ENCODE measurements around the gene SMOC1.

DNA sequence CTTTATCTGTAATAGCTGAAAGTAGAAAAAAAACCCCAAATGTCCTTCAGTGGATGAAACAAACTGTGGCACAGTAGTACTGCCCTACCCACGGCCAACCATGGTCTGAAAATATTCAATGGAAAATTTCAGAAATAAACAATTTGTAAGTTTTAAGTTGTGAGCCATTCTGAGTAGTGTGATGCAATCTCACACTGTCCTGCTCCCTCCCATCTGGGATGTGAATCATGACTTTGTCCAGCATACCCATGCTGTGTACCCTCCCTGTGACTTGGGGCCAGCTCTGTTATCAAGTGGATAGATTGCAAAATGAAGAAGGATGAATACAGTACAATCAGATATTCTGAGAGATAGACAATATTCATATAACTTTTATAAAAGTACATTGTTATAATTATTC, 106.2 kb downstream of the SMOC1 start:
- no peak for TF ChIP-seq ZNF274 (IDR thresholded peaks at IDR 0.05; ENCODE audit: low read depth, low read length)
- no peak for TF ChIP-seq YY1 (IDR thresholded peaks at IDR 0.05; ENCODE audit: insufficient read depth, insufficient read length)
